HG02852 (cell line): Measurements from ENCODE around the gene ZNF831.

Experiments
- ATAC-seq: cut with Tn5 transposase; IDR thresholded peaks from one replicate; pipeline ENCODE4 v1.9.1; 2021; ENCODE audit warnings: mild to moderate bottlenecking, moderate library complexity; ENCODE audit not compliant: unreplicated experiment

The ZNF831 gene

GRCh38 chr20:59240006-59240405 lies 76.4 kb downstream of the ZNF831 start:
- no peak for ATAC-seq

- no peak for ATAC-seq
Measured at GRCh38 chr20:59242714-59243626, 79.3 kb downstream of the ZNF831 start.

- no peak for ATAC-seq
Measured at GRCh38 chr20:59246691-59247400, 83.2 kb downstream of the ZNF831 start.

GRCh38 chr20:59247731-59248684 lies 84.4 kb downstream of the ZNF831 start:
- ATAC-seq: no peak

- ATAC-seq: no peak
Measured at GRCh38 chr20:59250293-59250692, 86.7 kb downstream of the ZNF831 start.

GRCh38 chr20:59253325-59253724 lies 89.7 kb downstream of the ZNF831 start:
- ATAC-seq: no peak

GRCh38 chr20:59253779-59254319 lies 90.2 kb downstream of the ZNF831 start:
- no peak for ATAC-seq

GRCh38 chr20:59255256-59255655 lies 91.6 kb downstream of the ZNF831 start:
- no peak for ATAC-seq

GRCh38 chr20:59258221-59258621 lies 94.6 kb downstream of the ZNF831 start:
- ATAC-seq: no peak

GRCh38 chr20:59259946-59260345 lies 96.3 kb downstream of the ZNF831 start:
- no peak for ATAC-seq

GRCh38 chr20:59265298-59265697 lies 101.7 kb downstream of the ZNF831 start:
- ATAC-seq: no peak

GRCh38 chr20:59268870-59269269 lies 105.2 kb downstream of the ZNF831 start:
- ATAC-seq: no peak

GRCh38 chr20:59269411-59270025 lies 105.9 kb downstream of the ZNF831 start:
- no peak for ATAC-seq

- no peak for ATAC-seq
Measured at GRCh38 chr20:59270380-59270779, 106.8 kb downstream of the ZNF831 start.

GRCh38 chr20:59273739-59274357 lies 110.2 kb downstream of the ZNF831 start:
- no peak for ATAC-seq

- ATAC-seq: no peak
Measured at GRCh38 chr20:59276938-59277337, 113.3 kb downstream of the ZNF831 start.

- no peak for ATAC-seq
Measured at GRCh38 chr20:59284470-59284869, 120.8 kb downstream of the ZNF831 start.

GRCh38 chr20:59289994-59290393 lies 126.4 kb downstream of the ZNF831 start:
- ATAC-seq: no peak

- ATAC-seq: no peak
Measured at GRCh38 chr20:59291740-59292383, 128.2 kb downstream of the ZNF831 start.
